ENCODE measurements around the gene TGM2.

GRCh38 chr20:38201356-38201755 lies 36.3 kb upstream of the TGM2 start:
- no peak for TF ChIP-seq ZFP30 (CRISPR knock-in tag; IDR thresholded peaks at IDR 0.05)
- no peak for TF ChIP-seq TOX (CRISPR knock-in tag; IDR thresholded peaks at IDR 0.05; ENCODE audit: borderline replicate concordance)
- TF ChIP-seq, protein P1, sequence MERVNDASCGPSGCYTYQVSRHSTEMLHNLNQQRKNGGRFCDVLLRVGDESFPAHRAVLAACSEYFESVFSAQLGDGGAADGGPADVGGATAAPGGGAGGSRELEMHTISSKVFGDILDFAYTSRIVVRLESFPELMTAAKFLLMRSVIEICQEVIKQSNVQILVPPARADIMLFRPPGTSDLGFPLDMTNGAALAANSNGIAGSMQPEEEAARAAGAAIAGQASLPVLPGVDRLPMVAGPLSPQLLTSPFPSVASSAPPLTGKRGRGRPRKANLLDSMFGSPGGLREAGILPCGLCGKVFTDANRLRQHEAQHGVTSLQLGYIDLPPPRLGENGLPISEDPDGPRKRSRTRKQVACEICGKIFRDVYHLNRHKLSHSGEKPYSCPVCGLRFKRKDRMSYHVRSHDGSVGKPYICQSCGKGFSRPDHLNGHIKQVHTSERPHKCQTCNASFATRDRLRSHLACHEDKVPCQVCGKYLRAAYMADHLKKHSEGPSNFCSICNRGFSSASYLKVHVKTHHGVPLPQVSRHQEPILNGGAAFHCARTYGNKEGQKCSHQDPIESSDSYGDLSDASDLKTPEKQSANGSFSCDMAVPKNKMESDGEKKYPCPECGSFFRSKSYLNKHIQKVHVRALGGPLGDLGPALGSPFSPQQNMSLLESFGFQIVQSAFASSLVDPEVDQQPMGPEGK (CRISPR knock-in tag; IDR thresholded peaks at IDR 0.05; ENCODE audit: borderline replicate concordance): no peak
- no peak for TF ChIP-seq ZFP3 (CRISPR knock-in tag; IDR thresholded peaks at IDR 0.05)
- no peak for TF ChIP-seq ZNF565 (CRISPR knock-in tag; conservative IDR thresholded peaks at IDR 0.05; ENCODE audit: low read depth)
- no peak for TF ChIP-seq CREB5 (CRISPR knock-in tag; IDR thresholded peaks at IDR 0.05; ENCODE audit: low read depth)
- no peak for TF ChIP-seq GLIS3 (CRISPR knock-in tag; IDR thresholded peaks at IDR 0.05)
